ENCODE results near the gene KRTAP2-3. TPM values are rescaled to one million over a fixed set of nuclear protein-coding genes. Genes with fewer than 3 reads are reported as not detected.
"Not testable (repeated sequence)": the region's sequence is repeated elsewhere in the genome, so short reads cannot be mapped to it uniquely, and the experiment has no call there.

KRTAP2-3 gene
- total and polyA plus RNA-seq, 12 donors = not detected

- Histone ChIP-seq H3K4me3 (no peak overlapping the region), H3K27me3 (peaks cover 0 to 21% (median 13%) of the 10 kb centered on the region in 7 donors), H3K4me1 (no peaks in the 10 kb centered on the region), H3K36me3 (no peaks in the 10 kb centered on the region), H3K27ac (no peak overlapping the region), H3K9me3 (no peaks in the 10 kb centered on the region)
- 72 to 76% methylated on average over 3 of the region's 3 CpGs for WGBS, 2 donors
- ATAC-seq = no peak
- no peak for TF ChIP-seq CTCF (IDR thresholded peaks at IDR 0.05)
- DNase-seq = no peak
- intact Hi-C loops (cut with DNase I) = loop anchor here in 1 of 10 donors (5.0 kb wide), 1 partner anchor 48 kb away; the partner anchor contains the start of gene KRTAP4-11
These were observed 9.1 kb upstream of the KRTAP2-3 start for GRCh38 chr17:41069031-41069430.

- Histone ChIP-seq H3K27me3 (peaks cover 0 to 35% (median 18%) of the 10 kb centered on the region in 7 donors), H3K4me3 (no peak overlapping the region), H3K4me1 (no peaks in the 10 kb centered on the region), H3K36me3 (no peaks in the 10 kb centered on the region), H3K9me3 (no peaks in the 10 kb centered on the region), H3K27ac (no peak overlapping the region)
- ATAC-seq (no peak), DNase-seq (no peak)
- intact Hi-C loops (cut with DNase I) = loop anchor here in 1 of 10 donors (5.0 kb wide), 1 partner anchor 50 kb away; the partner anchor contains the start of gene KRTAP4-11
- TF ChIP-seq CTCF (IDR thresholded peaks at IDR 0.05) = no peak
These were observed 7.4 kb upstream of the KRTAP2-3 start for GRCh38 chr17:41067281-41067680.

DNA sequence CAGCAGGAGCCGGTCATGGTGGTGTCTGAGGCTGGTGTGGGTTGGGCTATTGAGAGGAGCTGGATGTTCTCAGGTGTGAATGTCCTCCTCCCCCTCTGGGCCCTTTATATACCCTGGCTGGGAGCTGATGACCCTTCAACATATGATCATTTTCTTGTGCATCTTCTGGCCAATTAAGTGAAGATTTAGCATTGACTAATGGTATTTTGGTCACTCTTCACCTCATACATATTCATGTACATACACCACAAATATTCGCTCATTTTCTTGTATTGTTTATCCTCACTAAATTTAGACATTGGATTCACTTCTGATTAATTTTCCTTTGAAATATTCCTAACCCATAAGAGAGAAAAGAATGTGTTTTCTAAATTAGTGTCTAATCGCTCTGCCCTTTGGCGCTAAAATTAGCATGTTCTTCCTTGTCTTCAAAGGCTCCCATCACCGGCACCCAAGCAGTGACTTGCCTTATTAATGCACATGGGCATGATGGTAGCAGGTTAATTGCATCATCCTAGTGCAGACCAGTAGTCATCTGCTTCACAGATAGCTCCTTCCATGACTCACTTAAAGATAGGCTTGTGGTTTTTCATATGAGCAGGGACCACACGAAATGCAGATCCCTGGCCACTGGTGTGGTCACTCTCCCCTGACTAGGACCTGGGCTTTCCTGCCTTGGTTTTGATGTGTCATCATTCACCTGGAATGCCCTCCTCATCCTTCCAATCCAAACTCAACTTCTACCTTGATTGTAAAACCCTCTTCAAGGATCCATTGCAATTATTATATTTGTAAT is 6.1 kb upstream of the KRTAP2-3 start, which contains the start of gene KRTAP2-4:
KRTAP2-4 (minus strand) TSS at position 51 of the 796 bp plus-strand sequence; CDS start at position 17, 34 bp downstream.
- no peak for TF ChIP-seq CTCF (IDR thresholded peaks at IDR 0.05)
- Histone ChIP-seq H3K27ac (no peak within 1 kb of the TSS), H3K27me3 (peaks cover 0 to 41% (median 22%) of the 10 kb centered on the region in 7 donors), H3K36me3 (no peaks in the 10 kb centered on the region), H3K9me3 (no peaks in the 10 kb centered on the region), H3K4me1 (no peaks in the 10 kb centered on the region), H3K4me3 (no peak within 1 kb of the TSS)
- intact Hi-C loops (cut with DNase I) = loop anchor here in 1 of 10 donors (5.0 kb wide), 1 partner anchor 51 kb away; the partner anchor contains the start of gene KRTAP4-11
- ATAC-seq (no peak), DNase-seq (no peak)
- WGBS, 2 donors = 82 to 87% methylated on average over 6 of the region's 6 CpGs

GRCh38 chr17:41065016-41065689 is 5.2 kb upstream of the KRTAP2-3 start:
- H3K36me3 ChIP-seq, H3K4me3 ChIP-seq, H3K4me1 ChIP-seq, H3K9me3 ChIP-seq, DNase-seq, H3K27ac ChIP-seq, ATAC-seq: not testable (repeated sequence)
- WGBS, 2 donors = 67 to 78% methylated on average over 7 of the region's 16 CpGs
- intact Hi-C loops (cut with DNase I) = loop anchor here in 1 of 10 donors (5.0 kb wide), 1 partner anchor 52 kb away; the partner anchor contains the start of gene KRTAP4-11
- peaks cover 0 to 48% (median 28%) of the 10 kb centered on the region in 7 donors for H3K27me3 ChIP-seq
